ENCODE results near the gene DHX15.

DHX15 gene

GRCh38 chr4:24583451-24584210 lies 723 bp downstream of the DHX15 start (continued):
- TF ChIP-seq, protein P1, sequence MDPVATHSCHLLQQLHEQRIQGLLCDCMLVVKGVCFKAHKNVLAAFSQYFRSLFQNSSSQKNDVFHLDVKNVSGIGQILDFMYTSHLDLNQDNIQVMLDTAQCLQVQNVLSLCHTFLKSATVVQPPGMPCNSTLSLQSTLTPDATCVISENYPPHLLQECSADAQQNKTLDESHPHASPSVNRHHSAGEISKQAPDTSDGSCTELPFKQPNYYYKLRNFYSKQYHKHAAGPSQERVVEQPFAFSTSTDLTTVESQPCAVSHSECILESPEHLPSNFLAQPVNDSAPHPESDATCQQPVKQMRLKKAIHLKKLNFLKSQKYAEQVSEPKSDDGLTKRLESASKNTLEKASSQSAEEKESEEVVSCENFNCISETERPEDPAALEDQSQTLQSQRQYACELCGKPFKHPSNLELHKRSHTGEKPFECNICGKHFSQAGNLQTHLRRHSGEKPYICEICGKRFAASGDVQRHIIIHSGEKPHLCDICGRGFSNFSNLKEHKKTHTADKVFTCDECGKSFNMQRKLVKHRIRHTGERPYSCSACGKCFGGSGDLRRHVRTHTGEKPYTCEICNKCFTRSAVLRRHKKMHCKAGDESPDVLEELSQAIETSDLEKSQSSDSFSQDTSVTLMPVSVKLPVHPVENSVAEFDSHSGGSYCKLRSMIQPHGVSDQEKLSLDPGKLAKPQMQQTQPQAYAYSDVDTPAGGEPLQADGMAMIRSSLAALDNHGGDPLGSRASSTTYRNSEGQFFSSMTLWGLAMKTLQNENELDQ (tag by site-specific recombination; IDR thresholded peaks at IDR 0.05; ENCODE audit: low read depth), result no peak
- TF ChIP-seq, protein P2, sequence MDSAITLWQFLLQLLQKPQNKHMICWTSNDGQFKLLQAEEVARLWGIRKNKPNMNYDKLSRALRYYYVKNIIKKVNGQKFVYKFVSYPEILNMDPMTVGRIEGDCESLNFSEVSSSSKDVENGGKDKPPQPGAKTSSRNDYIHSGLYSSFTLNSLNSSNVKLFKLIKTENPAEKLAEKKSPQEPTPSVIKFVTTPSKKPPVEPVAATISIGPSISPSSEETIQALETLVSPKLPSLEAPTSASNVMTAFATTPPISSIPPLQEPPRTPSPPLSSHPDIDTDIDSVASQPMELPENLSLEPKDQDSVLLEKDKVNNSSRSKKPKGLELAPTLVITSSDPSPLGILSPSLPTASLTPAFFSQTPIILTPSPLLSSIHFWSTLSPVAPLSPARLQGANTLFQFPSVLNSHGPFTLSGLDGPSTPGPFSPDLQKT (IDR thresholded peaks at IDR 0.05; ENCODE audit: borderline replicate concordance, low read depth, low read length), result no peak
- TF ChIP-seq KLF16 (tag by site-specific recombination; IDR thresholded peaks at IDR 0.05), result peak; percentile 72; the same call in 1 of the 2 replicates
- TF ChIP-seq PRDM1 (tag by site-specific recombination; IDR thresholded peaks at IDR 0.05), result peak; percentile 74; the same call in 1 of the 2 replicates
- TF ChIP-seq ZNF660 (tag by site-specific recombination; IDR thresholded peaks at IDR 0.05), result no peak
- TF ChIP-seq, protein P3, sequence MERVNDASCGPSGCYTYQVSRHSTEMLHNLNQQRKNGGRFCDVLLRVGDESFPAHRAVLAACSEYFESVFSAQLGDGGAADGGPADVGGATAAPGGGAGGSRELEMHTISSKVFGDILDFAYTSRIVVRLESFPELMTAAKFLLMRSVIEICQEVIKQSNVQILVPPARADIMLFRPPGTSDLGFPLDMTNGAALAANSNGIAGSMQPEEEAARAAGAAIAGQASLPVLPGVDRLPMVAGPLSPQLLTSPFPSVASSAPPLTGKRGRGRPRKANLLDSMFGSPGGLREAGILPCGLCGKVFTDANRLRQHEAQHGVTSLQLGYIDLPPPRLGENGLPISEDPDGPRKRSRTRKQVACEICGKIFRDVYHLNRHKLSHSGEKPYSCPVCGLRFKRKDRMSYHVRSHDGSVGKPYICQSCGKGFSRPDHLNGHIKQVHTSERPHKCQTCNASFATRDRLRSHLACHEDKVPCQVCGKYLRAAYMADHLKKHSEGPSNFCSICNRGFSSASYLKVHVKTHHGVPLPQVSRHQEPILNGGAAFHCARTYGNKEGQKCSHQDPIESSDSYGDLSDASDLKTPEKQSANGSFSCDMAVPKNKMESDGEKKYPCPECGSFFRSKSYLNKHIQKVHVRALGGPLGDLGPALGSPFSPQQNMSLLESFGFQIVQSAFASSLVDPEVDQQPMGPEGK (tag by site-specific recombination; IDR thresholded peaks at IDR 0.05), result peak; percentile 79
- no peak for TF ChIP-seq ZNF544 (tag by site-specific recombination; IDR thresholded peaks at IDR 0.05)
- no peak for TF ChIP-seq ZNF561 (tag by site-specific recombination; IDR thresholded peaks at IDR 0.05; ENCODE audit: borderline replicate concordance)
- TF ChIP-seq ZNF433 (tag by site-specific recombination; IDR thresholded peaks at IDR 0.05; ENCODE audit: low read depth), result no peak
- no peak for TF ChIP-seq ZNF623 (tag by site-specific recombination; IDR thresholded peaks at IDR 0.05)
- no peak for TF ChIP-seq HOXA7 (CRISPR knock-in tag; IDR thresholded peaks at IDR 0.05; ENCODE audit: borderline replicate concordance)
- no peak for TF ChIP-seq ZNF530 (tag by site-specific recombination; IDR thresholded peaks at IDR 0.05; ENCODE audit: low read depth)
- TF ChIP-seq ZNF791 (tag by site-specific recombination; IDR thresholded peaks at IDR 0.05), result no peak
- no peak for TF ChIP-seq ZNF311 (tag by site-specific recombination; IDR thresholded peaks at IDR 0.05; ENCODE audit: borderline replicate concordance)
- peak; percentile 77; the same call in 1 of the 2 replicates for TF ChIP-seq KLF7 (tag by site-specific recombination; IDR thresholded peaks at IDR 0.05; ENCODE audit: borderline replicate concordance)
- TF ChIP-seq ZNF792 (tag by site-specific recombination; IDR thresholded peaks at IDR 0.05), result no peak
- TF ChIP-seq ZNF398 (tag by site-specific recombination; IDR thresholded peaks at IDR 0.05), result peak; percentile 92
- no peak for TF ChIP-seq ZNF677 (tag by site-specific recombination; IDR thresholded peaks at IDR 0.05)
- TF ChIP-seq ZBTB20 (tag by site-specific recombination; IDR thresholded peaks at IDR 0.05), result no peak; the same call in 1 of the 2 replicates
- no peak for TF ChIP-seq ZNF24 (tag by site-specific recombination; IDR thresholded peaks at IDR 0.05)
- TF ChIP-seq, protein P4, sequence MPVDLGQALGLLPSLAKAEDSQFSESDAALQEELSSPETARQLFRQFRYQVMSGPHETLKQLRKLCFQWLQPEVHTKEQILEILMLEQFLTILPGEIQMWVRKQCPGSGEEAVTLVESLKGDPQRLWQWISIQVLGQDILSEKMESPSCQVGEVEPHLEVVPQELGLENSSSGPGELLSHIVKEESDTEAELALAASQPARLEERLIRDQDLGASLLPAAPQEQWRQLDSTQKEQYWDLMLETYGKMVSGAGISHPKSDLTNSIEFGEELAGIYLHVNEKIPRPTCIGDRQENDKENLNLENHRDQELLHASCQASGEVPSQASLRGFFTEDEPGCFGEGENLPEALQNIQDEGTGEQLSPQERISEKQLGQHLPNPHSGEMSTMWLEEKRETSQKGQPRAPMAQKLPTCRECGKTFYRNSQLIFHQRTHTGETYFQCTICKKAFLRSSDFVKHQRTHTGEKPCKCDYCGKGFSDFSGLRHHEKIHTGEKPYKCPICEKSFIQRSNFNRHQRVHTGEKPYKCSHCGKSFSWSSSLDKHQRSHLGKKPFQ (tag by site-specific recombination; IDR thresholded peaks at IDR 0.05), result no peak
- no peak for TF ChIP-seq ZNF174 (tag by site-specific recombination; IDR thresholded peaks at IDR 0.05)
- no peak for TF ChIP-seq ZNF138 (tag by site-specific recombination; IDR thresholded peaks at IDR 0.05; ENCODE audit: borderline replicate concordance)
- TF ChIP-seq ZBTB10 (tag by site-specific recombination; IDR thresholded peaks at IDR 0.05), result 0 out of 2 replicates have a peak, but pooled peaks have one; percentile 40
- peak; percentile 27; the same call in 1 of the 2 replicates for TF ChIP-seq FEZF1 (tag by site-specific recombination; IDR thresholded peaks at IDR 0.05)
- TF ChIP-seq ZNF26 (tag by site-specific recombination; IDR thresholded peaks at IDR 0.05), result no peak

Data from HEK293 (cell line).